Ishikawa (cell line): ENCODE results near the gene HOXB7.

Experiments used
- CREB1 ChIP-seq: IDR thresholded peaks from 2 replicates; pipeline ENCODE4 v1.6.1; 2012; ENCODE audit warnings: low read depth
- EP300 ChIP-seq: IDR thresholded peaks from 2 replicates; pipeline ENCODE4 v1.6.1; 2012; ENCODE audit warnings: borderline replicate concordance
- RAD21 ChIP-seq: IDR thresholded peaks from 2 replicates; pipeline ENCODE4 v1.6.1; 2012; ENCODE audit warnings: low read depth
- YY1 ChIP-seq: IDR thresholded peaks from 2 replicates; pipeline ENCODE4 v1.6.1; 2012; ENCODE audit warnings: low read depth

GRCh38 chr17:48561884-48562810 lies 48.7 kb downstream of the HOXB7 start:
- TF ChIP-seq EP300 (no peak), YY1 (no peak), RAD21 (no peak), CREB1 (no peak)
